NAMALWA (cell line): ENCODE measurements around the gene GMDS.

Experiments
- DNase-seq: peaks from one replicate; pipeline ENCODE4 v3.0.0-alpha.2; 2015; ENCODE audit warnings: low spot score

GMDS gene

GRCh38 chr6:2035826-2036709, 209.3 kb downstream of the GMDS start:
- no peak for DNase-seq

GRCh38 chr6:2035046-2035445, 210.4 kb downstream of the GMDS start:
- no peak for DNase-seq

GRCh38 chr6:2034256-2034655, 211.1 kb downstream of the GMDS start:
- DNase-seq, result no peak

GRCh38 chr6:2033544-2033943, 211.9 kb downstream of the GMDS start:
- no peak for DNase-seq

GRCh38 chr6:2030682-2031244, 214.6 kb downstream of the GMDS start:
- no peak for DNase-seq

GRCh38 chr6:2029952-2030351, 215.5 kb downstream of the GMDS start:
- DNase-seq, result no peak

GRCh38 chr6:2029130-2029794, 216.1 kb downstream of the GMDS start:
- no peak for DNase-seq

- DNase-seq, result peak; percentile 22
Observed at GRCh38 chr6:2028457-2029038, 216.9 kb downstream of the GMDS start.

GRCh38 chr6:2026133-2026532, 219.3 kb downstream of the GMDS start:
- no peak for DNase-seq

GRCh38 chr6:2021713-2022125, 223.7 kb downstream of the GMDS start:
- DNase-seq, result peak; percentile 3

- peak; percentile 2 for DNase-seq
Observed at GRCh38 chr6:2020909-2021308, 224.5 kb downstream of the GMDS start.

- no peak for DNase-seq
Observed at GRCh38 chr6:2019051-2019450, 226.4 kb downstream of the GMDS start.

- no peak for DNase-seq
Observed at GRCh38 chr6:2016040-2016439, 229.4 kb downstream of the GMDS start.

- no peak for DNase-seq
Observed at GRCh38 chr6:2008383-2008976, 236.9 kb downstream of the GMDS start.

- no peak for DNase-seq
Observed at GRCh38 chr6:2007165-2007564, 238.2 kb downstream of the GMDS start.

- no peak for DNase-seq
Observed at GRCh38 chr6:2004888-2005287, 240.5 kb downstream of the GMDS start.

- no peak for DNase-seq
Observed at GRCh38 chr6:2000962-2001361, 244.4 kb downstream of the GMDS start.

GRCh38 chr6:1997702-1998101, 247.7 kb downstream of the GMDS start:
- DNase-seq, result no peak

GRCh38 chr6:1995636-1996035, 249.8 kb downstream of the GMDS start:
- DNase-seq, result peak; percentile 29

- DNase-seq, result no peak
Observed at GRCh38 chr6:1993042-1993441, 252.4 kb downstream of the GMDS start.

GRCh38 chr6:1991332-1991878, 254.0 kb downstream of the GMDS start:
- no peak for DNase-seq

- DNase-seq, result no peak
Observed at GRCh38 chr6:1988843-1989242, 256.6 kb downstream of the GMDS start.
